H1 (cell line): ENCODE measurements around the gene LCLAT1.

ENCODE experiments used
- CHD2 ChIP-seq: IDR thresholded peaks from 2 replicates; pipeline ENCODE4 v1.6.1; 2012; ENCODE audit warnings: low read length, improper control_type of control experiment
- NRF1 ChIP-seq: IDR thresholded peaks from 2 replicates; pipeline ENCODE4 v1.6.1; 2011; ENCODE audit warnings: mild to moderate bottlenecking, low read depth, low read length, improper control_type of control experiment
- RAD21 ChIP-seq, 2 experiments: IDR thresholded peaks in 1 of 2; conservative IDR thresholded peaks in 1 of 2; 2 replicates each; pipeline ENCODE4 v1.6.1; 2011; ENCODE audit warnings: low read depth in 2 of 2, low read length in 2 of 2, improper control_type of control experiment in 1 of 2, inconsistent platforms in 1 of 2, mild to moderate bottlenecking in 1 of 2, moderate library complexity in 1 of 2
- TF ChIP-seq, protein P1 (sequence below), 3 experiments: IDR thresholded peaks; 1 replicate in 2 of 3; 2 replicates in 1 of 3; pipeline versions ENCODE4 v1.5.1 to v1.6.1; 2011; ENCODE audit warnings: low read length in 3 of 3, mild to moderate bottlenecking in 3 of 3, inconsistent platforms in 2 of 3, low read depth in 1 of 3, moderate library complexity in 1 of 3; ENCODE audit not compliant: insufficient read depth in 1 of 3; ENCODE audit errors: control extremely low read depth in 1 of 3

DNA sequence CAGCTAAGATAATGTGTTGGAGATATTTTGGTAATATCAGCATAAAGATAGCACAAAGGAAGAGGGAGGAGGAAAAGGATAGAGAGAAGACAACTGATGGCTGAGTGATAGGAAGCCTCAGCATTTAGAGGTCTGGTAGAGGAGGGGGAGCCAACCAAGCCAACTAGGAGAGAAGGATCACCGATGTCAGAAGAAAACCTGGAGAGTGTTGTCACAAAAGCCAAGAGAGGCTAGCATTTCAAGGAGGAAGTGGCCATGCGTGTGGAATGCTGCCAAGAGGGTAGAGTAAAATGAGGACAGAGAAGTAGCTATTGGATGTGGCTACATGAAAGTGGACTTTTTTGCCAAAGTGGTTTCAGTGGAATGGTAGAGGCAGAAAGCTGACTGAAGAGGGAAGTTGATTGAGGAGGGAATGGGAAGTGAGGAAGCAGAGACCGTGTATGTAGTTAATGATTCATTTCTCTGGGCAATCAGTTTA, 34.3 kb downstream of the LCLAT1 start:
- TF ChIP-seq, protein P1, sequence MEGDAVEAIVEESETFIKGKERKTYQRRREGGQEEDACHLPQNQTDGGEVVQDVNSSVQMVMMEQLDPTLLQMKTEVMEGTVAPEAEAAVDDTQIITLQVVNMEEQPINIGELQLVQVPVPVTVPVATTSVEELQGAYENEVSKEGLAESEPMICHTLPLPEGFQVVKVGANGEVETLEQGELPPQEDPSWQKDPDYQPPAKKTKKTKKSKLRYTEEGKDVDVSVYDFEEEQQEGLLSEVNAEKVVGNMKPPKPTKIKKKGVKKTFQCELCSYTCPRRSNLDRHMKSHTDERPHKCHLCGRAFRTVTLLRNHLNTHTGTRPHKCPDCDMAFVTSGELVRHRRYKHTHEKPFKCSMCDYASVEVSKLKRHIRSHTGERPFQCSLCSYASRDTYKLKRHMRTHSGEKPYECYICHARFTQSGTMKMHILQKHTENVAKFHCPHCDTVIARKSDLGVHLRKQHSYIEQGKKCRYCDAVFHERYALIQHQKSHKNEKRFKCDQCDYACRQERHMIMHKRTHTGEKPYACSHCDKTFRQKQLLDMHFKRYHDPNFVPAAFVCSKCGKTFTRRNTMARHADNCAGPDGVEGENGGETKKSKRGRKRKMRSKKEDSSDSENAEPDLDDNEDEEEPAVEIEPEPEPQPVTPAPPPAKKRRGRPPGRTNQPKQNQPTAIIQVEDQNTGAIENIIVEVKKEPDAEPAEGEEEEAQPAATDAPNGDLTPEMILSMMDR (IDR thresholded peaks at IDR 0.05; ENCODE audit: control extremely low read depth in 1 of 3, insufficient read depth in 1 of 3, low read depth in 1 of 3, low read length in 3 of 3), result no peak
- TF ChIP-seq RAD21 (IDR thresholded peaks at IDR 0.05 in 1 of 2, conservative IDR thresholded peaks at IDR 0.05 in 1 of 2; ENCODE audit: low read depth in 2 of 2, low read length in 2 of 2), result no peak
- TF ChIP-seq CHD2, result no peak
- TF ChIP-seq NRF1, result no peak
